GM18498 (cell line): ENCODE data around the gene EDN1.

Experiments used
- ATAC-seq: cut with Tn5 transposase; IDR thresholded peaks from one replicate; pipeline ENCODE4 v1.9.1; 2021; ENCODE audit warnings: mild to moderate bottlenecking, moderate library complexity; ENCODE audit not compliant: unreplicated experiment

Gene EDN1

DNA sequence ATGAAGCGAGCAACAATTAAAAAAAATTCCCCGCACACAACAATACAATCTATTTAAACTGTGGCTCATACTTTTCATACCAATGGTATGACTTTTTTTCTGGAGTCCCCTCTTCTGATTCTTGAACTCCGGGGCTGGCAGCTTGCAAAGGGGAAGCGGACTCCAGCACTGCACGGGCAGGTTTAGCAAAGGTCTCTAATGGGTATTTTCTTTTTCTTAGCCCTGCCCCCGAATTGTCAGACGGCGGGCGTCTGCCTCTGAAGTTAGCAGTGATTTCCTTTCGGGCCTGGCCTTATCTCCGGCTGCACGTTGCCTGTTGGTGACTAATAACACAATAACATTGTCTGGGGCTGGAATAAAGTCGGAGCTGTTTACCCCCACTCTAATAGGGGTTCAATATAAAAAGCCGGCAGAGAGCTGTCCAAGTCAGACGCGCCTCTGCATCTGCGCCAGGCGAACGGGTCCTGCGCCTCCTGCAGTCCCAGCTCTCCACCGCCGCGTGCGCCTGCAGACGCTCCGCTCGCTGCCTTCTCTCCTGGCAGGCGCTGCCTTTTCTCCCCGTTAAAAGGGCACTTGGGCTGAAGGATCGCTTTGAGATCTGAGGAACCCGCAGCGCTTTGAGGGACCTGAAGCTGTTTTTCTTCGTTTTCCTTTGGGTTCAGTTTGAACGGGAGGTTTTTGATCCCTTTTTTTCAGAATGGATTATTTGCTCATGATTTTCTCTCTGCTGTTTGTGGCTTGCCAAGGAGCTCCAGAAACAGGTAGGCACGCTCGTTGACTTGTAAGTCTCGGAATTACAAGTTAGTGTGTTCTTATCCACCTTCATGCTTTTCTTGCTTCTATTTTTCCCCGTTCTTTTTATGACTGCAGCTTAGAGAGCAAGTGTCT, at the start of gene EDN1:
Gene EDN1 (plus strand): TSS at position 429 of the 888 bp plus-strand sequence. CDS start 269 bp downstream, at position 698.
- peak; percentile 84 for ATAC-seq

DNA sequence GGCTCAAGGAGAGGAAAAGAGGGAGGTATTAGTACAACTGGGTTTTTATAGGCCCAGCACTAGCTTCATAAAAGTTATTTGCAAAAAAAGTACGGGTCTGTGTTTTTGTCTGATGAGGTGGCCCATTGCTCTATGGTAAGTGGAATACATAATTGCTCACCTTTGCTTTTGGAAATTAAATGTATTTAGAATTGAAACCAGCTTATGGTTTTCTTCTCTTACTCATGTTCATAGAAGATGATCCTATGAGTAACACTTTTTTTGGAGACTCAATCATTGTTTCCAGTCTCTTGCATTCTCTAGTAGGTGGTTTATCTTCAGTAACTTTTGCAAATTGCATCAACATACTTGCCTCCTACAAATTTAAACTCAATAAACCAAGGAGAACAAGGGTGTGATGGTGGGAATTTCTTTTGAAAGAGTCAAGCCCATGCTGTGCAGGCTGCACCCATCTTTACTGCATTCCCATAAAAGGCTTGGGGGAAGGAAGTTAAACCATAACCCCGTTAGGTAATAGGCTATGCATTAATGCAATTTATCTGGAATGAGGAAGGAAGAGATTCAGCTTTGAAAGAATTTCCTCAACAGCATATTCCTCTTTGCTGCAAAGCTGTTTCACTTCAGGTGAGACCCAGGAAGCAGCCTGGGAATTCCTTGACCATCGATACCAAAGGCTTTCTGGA, 48.5 kb upstream of the EDN1 start:
- ATAC-seq: no peak

DNA sequence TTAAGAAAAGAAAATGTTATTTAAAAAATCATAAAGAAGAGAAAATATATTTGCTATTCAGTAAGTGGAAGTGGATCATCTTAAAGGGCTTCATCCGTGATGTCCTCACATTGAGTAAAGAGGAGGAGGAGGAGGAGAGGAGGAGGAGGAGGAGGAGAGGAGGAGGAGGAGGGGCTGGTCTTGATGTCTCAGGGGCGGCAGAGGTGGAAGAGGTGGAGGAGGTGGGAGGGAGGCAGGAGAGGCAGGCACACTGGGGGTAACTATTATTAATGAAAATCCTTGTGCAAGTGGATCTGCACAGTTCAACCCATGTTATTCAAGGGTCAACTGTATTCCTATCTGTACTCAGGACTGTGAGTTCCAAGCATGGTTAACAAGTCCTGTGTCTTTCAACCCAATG, 47.0 kb upstream of the EDN1 start:
- ATAC-seq: no peak

DNA sequence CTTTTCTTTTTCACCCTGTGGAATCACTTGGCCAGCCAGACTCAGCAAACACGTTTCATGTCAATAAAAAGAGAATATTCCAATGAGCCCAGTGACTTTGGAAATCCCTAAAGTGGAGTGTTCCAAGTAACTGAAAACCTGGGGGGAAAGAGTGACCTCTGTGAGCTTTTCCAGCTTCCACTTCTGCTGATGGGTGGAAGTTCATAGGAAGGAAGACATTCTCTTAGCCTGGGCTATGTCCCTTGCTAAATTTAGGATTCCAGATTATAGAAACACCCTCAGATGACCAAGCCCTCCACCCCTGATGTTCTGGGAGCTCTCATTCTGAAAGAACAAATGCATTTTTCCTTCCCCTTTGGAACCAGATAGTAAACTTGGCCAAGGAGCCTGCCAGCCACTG, 44.8 kb upstream of the EDN1 start:
- no peak for ATAC-seq

GRCh38 chr6:12245763-12246718, 44.1 kb upstream of the EDN1 start:
- ATAC-seq: no peak

DNA sequence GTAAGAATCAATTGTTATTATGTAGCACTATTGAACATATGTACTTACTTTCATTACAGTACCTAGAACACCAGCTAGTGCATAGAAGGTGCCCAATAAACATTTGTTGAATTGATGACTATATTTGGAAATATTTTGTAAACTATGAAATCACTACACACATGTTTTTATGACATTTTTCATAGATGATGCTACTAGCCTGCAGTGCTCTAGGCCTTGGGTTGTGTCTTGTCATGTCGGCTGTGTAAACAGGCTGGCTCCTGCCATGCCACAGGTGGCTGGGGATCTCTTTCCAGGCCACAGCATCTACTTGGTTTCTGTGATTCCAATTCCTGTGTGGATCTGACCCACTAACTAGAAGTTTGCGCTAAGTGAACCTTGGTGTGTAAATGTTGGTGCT, 43.3 kb upstream of the EDN1 start:
- no peak for ATAC-seq

- ATAC-seq: no peak
Measured at GRCh38 chr6:12249541-12250382, 40.4 kb upstream of the EDN1 start.

DNA sequence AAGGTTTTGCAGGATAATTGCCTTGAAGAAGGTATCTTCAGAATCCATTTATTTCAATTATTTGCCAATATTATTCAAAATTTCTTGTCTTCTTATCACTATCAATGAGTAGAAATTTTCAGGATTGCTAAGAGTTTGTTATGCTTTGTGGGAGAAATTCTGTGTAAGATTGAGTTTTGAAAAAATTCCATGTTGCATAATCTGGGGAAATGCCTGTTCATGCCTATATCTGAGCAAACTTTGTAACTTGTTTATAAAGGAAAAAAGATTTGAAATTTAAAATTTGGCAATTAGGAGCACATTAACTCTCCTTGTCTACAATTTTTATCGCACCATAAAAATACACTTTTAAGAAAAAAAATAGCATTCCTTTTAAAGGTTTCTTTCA, 39.8 kb upstream of the EDN1 start:
- ATAC-seq: no peak

- no peak for ATAC-seq
Measured at GRCh38 chr6:12254210-12254609, 36.0 kb upstream of the EDN1 start.

- ATAC-seq: no peak
Measured at GRCh38 chr6:12258191-12258590, 32.0 kb upstream of the EDN1 start.

- ATAC-seq: no peak
Measured at GRCh38 chr6:12258591-12259075, 31.5 kb upstream of the EDN1 start.

DNA sequence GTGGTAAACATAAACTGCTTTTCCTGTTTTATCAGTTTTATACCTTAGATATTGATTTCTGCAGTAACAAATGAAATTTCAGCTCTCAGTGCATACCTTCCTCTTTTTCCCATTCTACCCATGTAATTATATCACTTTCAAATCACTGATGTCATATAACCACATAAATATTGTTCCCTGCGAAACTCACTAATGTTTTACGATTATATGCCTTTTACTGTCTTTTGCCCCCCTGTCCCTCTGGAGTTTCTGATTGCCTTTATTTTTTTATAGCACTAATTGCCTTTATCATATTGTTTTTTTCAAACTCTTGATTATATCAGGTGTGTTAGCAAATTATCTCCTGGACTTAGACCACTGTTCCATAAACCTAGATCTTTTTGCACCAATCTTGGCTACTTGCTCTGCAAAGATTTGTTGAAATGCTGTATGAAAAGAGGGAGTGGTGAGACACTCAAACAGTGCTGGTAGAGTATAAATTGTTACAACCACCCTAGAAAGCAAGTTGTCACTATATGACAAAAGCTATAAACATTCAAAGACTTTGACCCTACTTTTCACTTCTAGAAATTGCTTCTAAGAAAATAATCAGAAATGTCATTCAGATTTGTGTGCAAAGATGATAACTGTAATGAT, 29.6 kb upstream of the EDN1 start:
- ATAC-seq: no peak

DNA sequence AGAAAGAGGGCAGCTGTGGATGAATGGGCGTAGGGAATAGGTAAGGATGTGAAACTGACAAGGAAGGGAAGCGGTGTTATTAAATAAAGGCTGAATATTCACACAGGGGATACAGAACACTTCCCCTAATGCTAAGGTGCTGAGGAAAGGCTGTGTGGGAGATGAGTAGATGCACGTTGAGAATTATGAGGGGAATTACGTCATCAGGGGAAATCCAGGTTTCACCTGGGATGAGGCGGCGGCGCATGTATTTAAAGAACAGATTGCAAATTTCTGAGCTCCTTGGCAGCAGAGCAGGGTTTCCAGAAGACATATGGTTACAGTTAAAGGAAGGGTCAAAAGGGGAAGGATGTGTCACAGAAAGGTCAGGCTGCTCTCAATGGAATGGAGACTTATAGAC, 28.7 kb upstream of the EDN1 start:
- ATAC-seq: no peak

GRCh38 chr6:12262236-12263061, 27.7 kb upstream of the EDN1 start:
- ATAC-seq: no peak

DNA sequence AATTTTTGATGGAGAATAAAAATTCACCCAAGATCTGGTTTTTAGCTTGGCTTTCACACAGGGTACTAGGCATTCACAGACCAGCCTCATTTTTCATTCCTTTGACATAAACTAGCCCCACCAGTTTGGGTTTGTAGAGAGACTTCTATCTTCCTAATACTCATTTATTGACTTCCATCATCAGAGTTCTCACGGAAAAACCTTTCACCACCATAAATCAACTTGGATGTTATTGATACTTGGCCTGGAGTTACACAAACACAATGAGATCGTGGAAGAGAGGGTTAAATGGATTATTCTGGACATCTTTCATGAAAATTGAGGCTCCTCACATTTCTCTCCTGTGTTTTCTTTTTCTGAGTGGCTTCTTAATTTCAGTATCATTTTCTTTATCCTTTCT, 26.8 kb upstream of the EDN1 start:
- no peak for ATAC-seq

GRCh38 chr6:12264671-12265070, 25.5 kb upstream of the EDN1 start:
- ATAC-seq: no peak

GRCh38 chr6:12265296-12265695, 24.9 kb upstream of the EDN1 start:
- no peak for ATAC-seq

- ATAC-seq: no peak
Measured at GRCh38 chr6:12265791-12266190, 24.4 kb upstream of the EDN1 start.

DNA sequence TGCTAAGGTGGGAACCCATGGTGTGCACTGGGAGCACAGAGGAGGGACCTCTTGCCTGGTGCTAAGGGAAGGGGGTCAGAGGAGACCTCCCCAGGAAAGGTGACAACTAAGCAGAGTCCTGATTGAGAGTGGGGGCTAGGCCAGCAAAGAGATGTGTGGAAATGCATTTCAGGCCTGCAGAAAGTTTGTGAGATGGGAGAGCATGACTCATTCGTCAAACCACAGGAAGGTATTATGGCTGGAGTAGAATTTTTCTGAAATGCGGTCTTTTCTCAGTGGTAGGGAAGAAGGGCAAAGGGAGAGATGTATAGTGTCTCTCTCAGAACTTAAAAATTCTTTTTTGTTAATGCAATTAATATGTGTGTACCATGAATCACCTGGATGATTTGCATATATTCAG, 23.6 kb upstream of the EDN1 start:
- ATAC-seq: no peak
